CD4-positive, alpha-beta T cell (primary cell): ENCODE data around the gene GLTPD2. TPM values are rescaled to one million over a fixed set of nuclear protein-coding genes. Genes with fewer than 3 reads are reported as not detected.

Source experiments
- ATAC-seq: fragments of 200-7000 bp; cut with Tn5 transposase; one replicate; pipeline ENCODE4 v1.10.0; 2022; ENCODE audit warnings: mild to moderate bottlenecking; ENCODE audit not compliant: poor library complexity
- CTCF ChIA-PET: fragments of 350-600 bp; sonication (Branson Sonifier 250); formaldehyde crosslinking; loops from one replicate; lab custom pipeline; 2021; ENCODE audit warnings: antibody characterized with exemption, inconsistent platforms; lab: Charles Lee
- POLR2A ChIA-PET: fragments of 350-600 bp; sonication (Branson Sonifier 250); formaldehyde crosslinking; loops from one replicate; lab custom pipeline; 2021; ENCODE audit warnings: antibody characterized with exemption, inconsistent platforms; lab: Charles Lee
- DNase-seq, 14 experiments: peaks; one replicate each; pipeline ENCODE4 v3.0.0-alpha.2; 2013 to 2020; ENCODE audit warnings: mixed read lengths in 2 of 14
- H3K27ac ChIP-seq, 2 donors: one replicate each; pipeline versions ENCODE4 v1.5.1 to v1.7.0; 2013; ENCODE audit warnings: low read length in 2 of 2, low read depth in 1 of 2, mild to moderate bottlenecking in 1 of 2
- H3K27me3 ChIP-seq, 2 experiments: 1 replicate in 1 of 2; 2 replicates in 1 of 2; pipeline versions ENCODE4 v1.6.1 to v1.7.0; 2013; ENCODE audit warnings: low read length in 2 of 2, control low read depth in 1 of 2, mild to moderate bottlenecking in 1 of 2, moderate library complexity in 1 of 2; ENCODE audit not compliant: insufficient read depth in 2 of 2, control insufficient read depth in 1 of 2
- H3K36me3 ChIP-seq: one replicate; pipeline ENCODE4 v1.6.1; 2013; ENCODE audit warnings: low read length, control low read depth; ENCODE audit not compliant: insufficient read depth
- H3K4me1 ChIP-seq: one replicate; pipeline ENCODE4 v1.6.1; 2013; ENCODE audit warnings: low read length, control low read depth; ENCODE audit not compliant: insufficient read depth
- H3K4me3 ChIP-seq: one replicate; pipeline ENCODE4 v1.5.1; 2013; ENCODE audit warnings: mild to moderate bottlenecking, low read length, moderate library complexity
- H3K9me3 ChIP-seq, 2 experiments: 1 replicate in 1 of 2; 2 replicates in 1 of 2; pipeline versions ENCODE4 v1.6.1 to v1.7.0; 2013; ENCODE audit warnings: low read length in 2 of 2, mild to moderate bottlenecking in 2 of 2, control low read depth in 1 of 2, moderate library complexity in 1 of 2; ENCODE audit not compliant: control insufficient read depth in 1 of 2, insufficient read depth in 1 of 2
- H3K27ac Mint-ChIP-seq: one replicate; pipeline ENCODE4 v1.8.0; 2020; ENCODE audit warnings: mixed read lengths
- H3K27me3 Mint-ChIP-seq: one replicate; pipeline ENCODE4 v1.8.0; 2021; ENCODE audit warnings: mixed read lengths
- H3K36me3 Mint-ChIP-seq: one replicate; pipeline ENCODE4 v1.8.0; 2021; ENCODE audit warnings: low read depth, mixed read lengths
- H3K4me1 Mint-ChIP-seq: one replicate; pipeline ENCODE4 v1.8.0; 2021; ENCODE audit warnings: low read depth, mixed read lengths
- H3K4me3 Mint-ChIP-seq: one replicate; pipeline ENCODE4 v1.8.0; 2020; ENCODE audit warnings: mild to moderate bottlenecking, mixed read lengths
- H3K9me3 Mint-ChIP-seq: one replicate; pipeline ENCODE4 v1.8.0; 2020; ENCODE audit warnings: mixed read lengths
- intact Hi-C, 2 experiments: fragments of 100-400 bp; cut with DNase I in 1 of 2; cut with micrococcal nuclease in 1 of 2; formaldehyde crosslinking; loops; one replicate each; pipeline versions ENCODE4 v1.15.1 to v1.9.0; 2023 to 2025; cut with DNase I, micrococcal nuclease
- total RNA-seq, 174 experiments: library from RNA in 2 of 174; stranded (reverse) in 2 of 174; gene quantifications; one replicate each; pipeline ENCODE4 v1.2.3 and lab custom pipeline; 2021 to 2026
- TF ChIP-seq, protein P1 (sequence below): fragments of 200-600 bp; IDR thresholded peaks from one replicate; pipeline ENCODE4 v1.8.0; 2022; ENCODE audit warnings: antibody characterized with exemption, mild to moderate bottlenecking

GLTPD2 gene
- total RNA-seq, 2 experiments from 2014 or later: not detected

DNA sequence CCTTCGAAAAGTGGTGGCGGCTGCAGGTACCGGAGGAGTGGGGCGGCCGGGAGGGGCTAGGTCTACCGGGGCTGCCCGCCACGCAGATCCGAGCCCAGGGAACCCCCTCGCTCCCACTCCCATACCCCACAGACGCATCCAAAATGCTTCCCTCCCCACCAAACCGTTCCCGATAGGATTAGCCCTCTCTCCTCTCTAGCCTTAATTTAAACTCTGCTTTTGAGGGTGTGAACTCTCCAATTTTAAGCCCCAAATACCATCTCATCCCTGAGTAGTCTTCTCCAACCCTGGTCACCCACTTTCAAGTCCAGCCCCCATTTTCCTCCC, 48.8 kb upstream of the GLTPD2 start:
- Histone ChIP-seq H3K4me1 (peaks cover 29% of the 10 kb centered on the region), H3K27ac (no peak overlapping the region), H3K36me3 (no peaks in the 10 kb centered on the region), H3K9me3 (peaks cover 0 to 5% of the 10 kb centered on the region in 2 experiments), H3K4me3 (peak overlapping the region; percentile 72), H3K27me3 (peaks cover 6 to 22% of the 10 kb centered on the region in 2 experiments)
- TF ChIP-seq, protein P1, sequence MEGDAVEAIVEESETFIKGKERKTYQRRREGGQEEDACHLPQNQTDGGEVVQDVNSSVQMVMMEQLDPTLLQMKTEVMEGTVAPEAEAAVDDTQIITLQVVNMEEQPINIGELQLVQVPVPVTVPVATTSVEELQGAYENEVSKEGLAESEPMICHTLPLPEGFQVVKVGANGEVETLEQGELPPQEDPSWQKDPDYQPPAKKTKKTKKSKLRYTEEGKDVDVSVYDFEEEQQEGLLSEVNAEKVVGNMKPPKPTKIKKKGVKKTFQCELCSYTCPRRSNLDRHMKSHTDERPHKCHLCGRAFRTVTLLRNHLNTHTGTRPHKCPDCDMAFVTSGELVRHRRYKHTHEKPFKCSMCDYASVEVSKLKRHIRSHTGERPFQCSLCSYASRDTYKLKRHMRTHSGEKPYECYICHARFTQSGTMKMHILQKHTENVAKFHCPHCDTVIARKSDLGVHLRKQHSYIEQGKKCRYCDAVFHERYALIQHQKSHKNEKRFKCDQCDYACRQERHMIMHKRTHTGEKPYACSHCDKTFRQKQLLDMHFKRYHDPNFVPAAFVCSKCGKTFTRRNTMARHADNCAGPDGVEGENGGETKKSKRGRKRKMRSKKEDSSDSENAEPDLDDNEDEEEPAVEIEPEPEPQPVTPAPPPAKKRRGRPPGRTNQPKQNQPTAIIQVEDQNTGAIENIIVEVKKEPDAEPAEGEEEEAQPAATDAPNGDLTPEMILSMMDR: no peak
- ChIA-PET CTCF (interaction anchor here (1.0 to 1.8 kb wide), 2 partner anchors 30 kb away, joined by 3 to 10 read pairs; partner anchors contain the start of gene ARRB2), POLR2A (interaction anchor here (0.7 to 1.7 kb wide), 4 partner anchors 8 to 56 kb away, joined by 3 to 4 read pairs (median 4); partner anchors contain the start of gene PSMB6)
- Mint-ChIP-seq H3K27ac (peak overlapping the region; percentile 73), H3K9me3 (no peaks in the 10 kb centered on the region), H3K4me1 (peaks cover 23% of the 10 kb centered on the region), H3K27me3 (peaks cover 26% of the 10 kb centered on the region), H3K36me3 (peaks cover 3% of the 10 kb centered on the region), H3K4me3 (peak overlapping the region; percentile 88)
- intact Hi-C loops: no loop called here
- DNase-seq: no peak
- no peak for ATAC-seq

DNA sequence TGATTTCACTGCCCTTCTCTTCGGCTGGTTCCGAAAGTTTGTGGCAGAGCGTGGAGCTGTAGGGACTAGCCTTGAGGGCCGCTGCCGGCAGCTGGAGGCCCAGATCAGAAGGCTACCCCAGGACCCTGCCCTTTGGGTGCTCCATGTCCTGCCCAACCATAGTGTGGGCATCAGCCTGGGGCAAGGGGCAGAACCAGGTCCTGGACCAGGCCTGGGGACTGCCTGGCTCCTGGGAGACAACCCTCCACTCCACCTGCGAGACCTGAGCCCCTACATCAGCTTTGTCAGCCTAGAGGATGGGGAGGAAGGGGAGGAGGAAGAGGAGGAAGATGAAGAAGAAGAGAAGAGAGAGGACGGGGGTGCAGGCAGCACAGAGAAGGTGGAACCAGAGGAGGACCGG, 48.2 kb upstream of the GLTPD2 start:
- Histone ChIP-seq H3K27ac (no peak overlapping the region), H3K27me3 (peaks cover 6 to 22% of the 10 kb centered on the region in 2 experiments), H3K9me3 (peaks cover 0 to 5% of the 10 kb centered on the region in 2 experiments), H3K36me3 (no peaks in the 10 kb centered on the region), H3K4me1 (peaks cover 32% of the 10 kb centered on the region), H3K4me3 (no peak overlapping the region)
- H3K4me3 Mint-ChIP-seq: peak overlapping the region; percentile 88
- DNase-seq (no peak), ATAC-seq (no peak)
- H3K27me3 Mint-ChIP-seq: peaks cover 31% of the 10 kb centered on the region
- H3K36me3 Mint-ChIP-seq: peaks cover 3% of the 10 kb centered on the region
- H3K27ac Mint-ChIP-seq: peak overlapping the region; percentile 73
- H3K9me3 Mint-ChIP-seq: no peaks in the 10 kb centered on the region
- intact Hi-C loops: no loop called here
- TF ChIP-seq, protein P1: no peak
- peaks cover 23% of the 10 kb centered on the region for H3K4me1 Mint-ChIP-seq
- ChIA-PET CTCF (interaction anchor here (1.0 kb wide), 1 partner anchor 31 kb away, joined by 3 read pairs; no protein-coding TSS in a partner anchor), POLR2A (interaction anchor here (1.7 kb wide), 1 partner anchor 9 kb away, joined by 4 read pairs; no protein-coding TSS in a partner anchor)

DNA sequence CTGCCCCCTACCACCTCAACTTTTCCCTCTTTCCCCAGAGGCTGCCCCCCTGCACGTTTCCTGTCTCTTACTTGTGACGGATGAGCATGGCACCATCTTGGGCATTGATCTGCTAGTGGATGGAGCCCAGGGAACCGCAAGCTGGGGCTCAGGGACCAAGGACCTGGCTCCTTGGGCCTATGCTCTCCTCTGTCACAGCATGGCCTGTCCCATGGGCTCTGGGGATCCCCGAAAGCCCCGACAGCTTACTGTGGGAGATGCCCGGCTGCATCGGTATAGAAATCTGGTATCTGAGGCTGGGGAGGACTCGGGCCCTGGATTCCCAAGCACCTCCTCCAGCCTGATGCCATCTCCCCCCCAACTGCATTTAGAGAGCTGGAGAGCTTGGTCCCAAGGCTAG, 47.2 kb upstream of the GLTPD2 start:
- ChIA-PET CTCF (interaction anchor here (2.2 kb wide), 1 partner anchor 48 kb away, joined by 6 read pairs; no protein-coding TSS in a partner anchor), POLR2A (interaction anchor here (1.7 kb wide), 1 partner anchor 10 kb away, joined by 4 read pairs; no protein-coding TSS in a partner anchor)
- peaks cover 0 to 5% of the 10 kb centered on the region in 2 experiments for H3K9me3 ChIP-seq
- peaks cover 6 to 22% of the 10 kb centered on the region in 2 experiments for H3K27me3 ChIP-seq
- H3K4me1 Mint-ChIP-seq: peaks cover 17% of the 10 kb centered on the region
- H3K9me3 Mint-ChIP-seq: no peaks in the 10 kb centered on the region
- no peak for DNase-seq
- intact Hi-C loops: no loop called here
- no peak overlapping the region for H3K27ac Mint-ChIP-seq
- H3K4me1 ChIP-seq: peaks cover 32% of the 10 kb centered on the region
- ATAC-seq: no peak
- TF ChIP-seq, protein P1: no peak
- peaks cover 31% of the 10 kb centered on the region for H3K27me3 Mint-ChIP-seq
- H3K36me3 ChIP-seq: no peaks in the 10 kb centered on the region
- H3K4me3 ChIP-seq: no peak overlapping the region
- no peak overlapping the region for H3K27ac ChIP-seq
- peak overlapping the region; percentile 79 for H3K4me3 Mint-ChIP-seq
- peaks cover 3% of the 10 kb centered on the region for H3K36me3 Mint-ChIP-seq
